Mammary epithelial cell (primary cell): ENCODE results near the gene RAB39A.

Source experiments
- EZH2 ChIP-seq: IDR thresholded peaks from 2 replicates; pipeline ENCODE4 v1.6.1; 2012; ENCODE audit warnings: low read length, inconsistent platforms, borderline replicate concordance
- TF ChIP-seq, protein P1 (sequence below), 2 donors: IDR thresholded peaks in 1 of 2; conservative IDR thresholded peaks in 1 of 2; 2 replicates each; pipeline ENCODE4 v1.5.1; 2011 to 2012; ENCODE audit warnings: inconsistent platforms in 2 of 2, low read length in 2 of 2, mild to moderate bottlenecking in 2 of 2, control low read depth in 1 of 2, low read depth in 1 of 2; ENCODE audit not compliant: insufficient read depth in 1 of 2; ENCODE audit errors: extremely low read depth in 1 of 2

DNA sequence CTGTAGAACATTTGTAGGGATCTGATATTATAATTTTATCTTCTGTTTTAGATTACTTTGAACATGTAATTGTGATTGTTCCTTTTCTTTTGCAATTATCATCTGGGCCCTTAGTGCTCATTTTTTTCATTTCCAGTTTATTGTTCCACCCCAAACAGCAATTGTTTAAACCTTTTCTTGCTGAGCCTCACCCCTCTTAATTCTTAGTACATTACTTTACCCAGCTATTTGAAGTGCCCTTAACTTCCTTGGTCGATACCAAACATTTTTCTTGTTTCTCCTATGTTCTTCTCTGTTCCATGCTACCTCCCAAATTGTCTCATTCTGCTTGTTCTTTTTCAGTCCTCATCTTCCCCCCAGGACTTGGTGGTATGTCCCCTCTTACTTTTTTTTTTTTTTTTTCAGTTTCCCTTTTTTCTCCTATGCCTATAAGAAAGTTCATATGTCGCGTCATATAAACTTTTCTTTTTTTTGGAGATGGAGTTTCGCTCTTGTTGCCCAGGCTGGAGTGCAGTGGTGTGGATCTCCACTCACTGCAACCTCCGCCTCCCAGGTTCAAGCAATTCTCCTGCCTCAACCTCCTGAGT, 84.0 kb downstream of the RAB39A start:
- TF ChIP-seq, protein P1, sequence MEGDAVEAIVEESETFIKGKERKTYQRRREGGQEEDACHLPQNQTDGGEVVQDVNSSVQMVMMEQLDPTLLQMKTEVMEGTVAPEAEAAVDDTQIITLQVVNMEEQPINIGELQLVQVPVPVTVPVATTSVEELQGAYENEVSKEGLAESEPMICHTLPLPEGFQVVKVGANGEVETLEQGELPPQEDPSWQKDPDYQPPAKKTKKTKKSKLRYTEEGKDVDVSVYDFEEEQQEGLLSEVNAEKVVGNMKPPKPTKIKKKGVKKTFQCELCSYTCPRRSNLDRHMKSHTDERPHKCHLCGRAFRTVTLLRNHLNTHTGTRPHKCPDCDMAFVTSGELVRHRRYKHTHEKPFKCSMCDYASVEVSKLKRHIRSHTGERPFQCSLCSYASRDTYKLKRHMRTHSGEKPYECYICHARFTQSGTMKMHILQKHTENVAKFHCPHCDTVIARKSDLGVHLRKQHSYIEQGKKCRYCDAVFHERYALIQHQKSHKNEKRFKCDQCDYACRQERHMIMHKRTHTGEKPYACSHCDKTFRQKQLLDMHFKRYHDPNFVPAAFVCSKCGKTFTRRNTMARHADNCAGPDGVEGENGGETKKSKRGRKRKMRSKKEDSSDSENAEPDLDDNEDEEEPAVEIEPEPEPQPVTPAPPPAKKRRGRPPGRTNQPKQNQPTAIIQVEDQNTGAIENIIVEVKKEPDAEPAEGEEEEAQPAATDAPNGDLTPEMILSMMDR (conservative IDR thresholded peaks at IDR 0.05 in 1 of 2, IDR thresholded peaks at IDR 0.05 in 1 of 2; ENCODE audit: extremely low read depth in 1 of 2, insufficient read depth in 1 of 2, low read depth in 1 of 2, low read length in 2 of 2), result no peak
- TF ChIP-seq EZH2, result no peak
